NCI-H1048 (cell line): ENCODE data around the gene TIAM2.
"Not testable (repeated sequence)": the region's sequence is repeated elsewhere in the genome, so short reads cannot be mapped to it uniquely, and the experiment has no call there.

Experiments
- DNase-seq: peaks from one replicate; lab custom pipeline; 2025; lab: John Stamatoyannopoulos, UW

TIAM2 gene

GRCh38 chr6:155263373-155264063 lies 268.4 kb downstream of the TIAM2 start, which contains the start of gene CLDN20:
Gene CLDN20, plus strand, starts transcription at chr6:155264013. Its CDS starts 11,707 bp downstream, at chr6:155275720.
- no peak for DNase-seq

- no peak for DNase-seq
Measured at GRCh38 chr6:155264693-155265320, 269.7 kb downstream of the TIAM2 start.

GRCh38 chr6:155265843-155266535 lies 270.9 kb downstream of the TIAM2 start:
- DNase-seq = no peak

GRCh38 chr6:155267411-155267810 lies 272.3 kb downstream of the TIAM2 start:
- no peak for DNase-seq

- DNase-seq = not testable (repeated sequence)
Measured at GRCh38 chr6:155268088-155268867, 273.2 kb downstream of the TIAM2 start.

- DNase-seq = no peak
Measured at GRCh38 chr6:155269765-155270164, 274.6 kb downstream of the TIAM2 start.

GRCh38 chr6:155270561-155271091 lies 275.5 kb downstream of the TIAM2 start:
- no peak for DNase-seq

GRCh38 chr6:155271145-155271544 lies 276.0 kb downstream of the TIAM2 start:
- no peak for DNase-seq

GRCh38 chr6:155272353-155273232 lies 277.5 kb downstream of the TIAM2 start:
- DNase-seq = no peak

GRCh38 chr6:155273431-155273830 lies 278.3 kb downstream of the TIAM2 start:
- DNase-seq = no peak

GRCh38 chr6:155274106-155274505 lies 279.0 kb downstream of the TIAM2 start:
- no peak for DNase-seq

GRCh38 chr6:155274533-155274932 lies 279.4 kb downstream of the TIAM2 start:
- no peak for DNase-seq

GRCh38 chr6:155275808-155276480 lies 280.8 kb downstream of the TIAM2 start:
- no peak for DNase-seq

GRCh38 chr6:155276638-155277037 lies 281.5 kb downstream of the TIAM2 start:
- DNase-seq = no peak

- DNase-seq = no peak
Measured at GRCh38 chr6:155278319-155279049, 283.4 kb downstream of the TIAM2 start.

- DNase-seq = no peak
Measured at GRCh38 chr6:155284775-155285174, 289.7 kb downstream of the TIAM2 start.

- no peak for DNase-seq
Measured at GRCh38 chr6:155287762-155288161, 292.6 kb downstream of the TIAM2 start.

GRCh38 chr6:155290491-155290890 lies 295.4 kb downstream of the TIAM2 start:
- no peak for DNase-seq

- DNase-seq = no peak
Measured at GRCh38 chr6:155291291-155291690, 296.2 kb downstream of the TIAM2 start.

GRCh38 chr6:155292711-155293110 lies 297.6 kb downstream of the TIAM2 start:
- DNase-seq = no peak
